ENCODE measurements around the gene RFWD3. TPM values are rescaled to one million over a fixed set of nuclear protein-coding genes. Genes with fewer than 3 reads are reported as not detected.

The RFWD3 gene
- total RNA-seq, 3 donors from 2014 or later (not counting 1 experiment from before 2014, with no cell fraction given): 41.1 to 53.4 (median 47.5) TPM

DNA sequence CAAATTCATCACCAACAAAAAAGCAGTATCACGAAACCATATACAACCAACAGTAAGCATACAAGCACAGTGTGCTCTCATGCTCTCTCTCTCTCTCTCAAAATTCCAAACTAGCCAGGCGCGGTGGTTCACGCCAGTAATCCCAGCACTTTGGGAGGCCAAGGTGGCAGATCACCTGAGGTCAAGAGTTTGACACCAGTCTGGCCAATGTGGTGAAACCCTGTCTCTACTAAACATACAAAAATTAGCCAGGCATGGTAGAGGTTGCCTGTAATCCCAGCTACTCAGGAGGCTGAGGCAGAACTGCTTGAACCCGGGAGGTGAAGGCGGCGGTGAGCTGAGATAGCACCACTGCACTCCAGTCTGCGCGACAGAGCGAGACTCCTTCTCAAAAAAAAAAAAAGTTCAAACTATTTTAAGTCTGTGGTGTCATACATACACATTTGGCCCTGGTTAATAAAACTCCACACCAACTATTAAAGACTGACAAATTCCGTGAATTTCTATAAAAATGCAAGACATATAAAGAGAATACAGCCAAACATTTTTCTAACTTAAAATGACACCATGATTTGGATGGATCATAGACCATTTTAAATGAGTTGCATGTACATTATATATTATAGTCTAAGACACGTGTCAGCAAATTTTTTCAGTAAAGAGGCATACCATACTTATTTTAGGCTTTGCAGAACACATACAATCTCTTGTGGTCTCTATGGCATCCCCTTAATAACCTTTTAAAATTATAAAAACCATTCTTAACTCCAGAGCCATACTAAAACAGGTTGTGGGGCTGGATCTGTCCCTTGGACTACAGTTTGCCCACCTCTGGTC lies 90.7 kb downstream of the RFWD3 start:
- Mint-ChIP-seq H3K4me3 (no peak overlapping the region), H3K27me3 (ENCODE audit: low read depth in 2 of 2) (no peaks in the 10 kb centered on the region), H3K36me3 (no peaks in the 10 kb centered on the region), H3K27ac (peak overlapping the region; percentile 59 to 70), H3K9me3 (no peaks in the 10 kb centered on the region), H3K4me1 (peaks cover 65 to 77% of the 10 kb centered on the region in 2 donors)
- no peaks in the 10 kb centered on the region for H3K9me3 ChIP-seq (ENCODE audit: control insufficient read depth, insufficient read depth, low read length)
- no peaks in the 10 kb centered on the region for H3K36me3 ChIP-seq (ENCODE audit: control insufficient read depth, insufficient read depth, low read length)
- no peak overlapping the region for H3K4me3 ChIP-seq (ENCODE audit: low read length)
- TF ChIP-seq, protein P1, sequence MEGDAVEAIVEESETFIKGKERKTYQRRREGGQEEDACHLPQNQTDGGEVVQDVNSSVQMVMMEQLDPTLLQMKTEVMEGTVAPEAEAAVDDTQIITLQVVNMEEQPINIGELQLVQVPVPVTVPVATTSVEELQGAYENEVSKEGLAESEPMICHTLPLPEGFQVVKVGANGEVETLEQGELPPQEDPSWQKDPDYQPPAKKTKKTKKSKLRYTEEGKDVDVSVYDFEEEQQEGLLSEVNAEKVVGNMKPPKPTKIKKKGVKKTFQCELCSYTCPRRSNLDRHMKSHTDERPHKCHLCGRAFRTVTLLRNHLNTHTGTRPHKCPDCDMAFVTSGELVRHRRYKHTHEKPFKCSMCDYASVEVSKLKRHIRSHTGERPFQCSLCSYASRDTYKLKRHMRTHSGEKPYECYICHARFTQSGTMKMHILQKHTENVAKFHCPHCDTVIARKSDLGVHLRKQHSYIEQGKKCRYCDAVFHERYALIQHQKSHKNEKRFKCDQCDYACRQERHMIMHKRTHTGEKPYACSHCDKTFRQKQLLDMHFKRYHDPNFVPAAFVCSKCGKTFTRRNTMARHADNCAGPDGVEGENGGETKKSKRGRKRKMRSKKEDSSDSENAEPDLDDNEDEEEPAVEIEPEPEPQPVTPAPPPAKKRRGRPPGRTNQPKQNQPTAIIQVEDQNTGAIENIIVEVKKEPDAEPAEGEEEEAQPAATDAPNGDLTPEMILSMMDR (IDR thresholded peaks at IDR 0.05): no peak
- no peak overlapping the region for H3K27ac ChIP-seq (ENCODE audit: low read length)
- no peaks in the 10 kb centered on the region for H3K27me3 ChIP-seq (ENCODE audit: control insufficient read depth, insufficient read depth, low read length)
- DNase-seq (no peak), ATAC-seq (no peak)
- peaks cover 15% of the 10 kb centered on the region for H3K4me1 ChIP-seq (ENCODE audit: control insufficient read depth, insufficient read depth, low read length)
- 87% methylated on average over 11 of the region's 12 CpGs for WGBS (ENCODE audit: insufficient coverage)
- intact Hi-C loops (cut with micrococcal nuclease): no loop called here

DNA sequence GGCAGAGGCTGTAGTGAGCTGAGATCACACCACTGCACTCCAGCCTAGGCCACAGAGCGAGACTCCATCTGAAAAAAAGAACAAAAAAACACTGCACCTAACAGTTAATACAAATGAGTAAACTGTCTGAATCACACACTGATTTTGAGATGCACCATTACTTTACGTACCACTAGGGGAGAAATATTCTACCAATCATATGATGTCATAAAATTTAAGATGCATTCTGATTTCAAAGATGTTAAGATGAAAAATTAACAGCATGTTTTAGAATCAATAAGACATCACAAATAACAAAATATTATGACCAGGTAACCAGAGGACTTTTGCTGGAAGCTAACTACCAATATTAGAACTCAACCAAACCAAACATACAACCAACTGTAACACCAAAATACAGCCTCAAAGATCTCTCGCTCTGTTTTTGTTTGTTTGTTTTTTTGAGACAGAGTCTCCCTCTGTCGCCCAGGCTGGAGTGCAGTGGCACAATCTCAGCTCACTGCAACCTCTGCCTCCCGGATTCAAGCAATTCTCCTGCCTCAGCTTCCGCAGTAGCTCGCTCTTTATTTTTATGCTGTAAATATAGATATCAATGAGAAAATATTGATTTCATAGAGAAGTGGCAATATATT lies 91.4 kb downstream of the RFWD3 start:
- Mint-ChIP-seq H3K36me3 (no peaks in the 10 kb centered on the region), H3K9me3 (no peaks in the 10 kb centered on the region), H3K27me3 (ENCODE audit: low read depth in 2 of 2) (no peaks in the 10 kb centered on the region), H3K4me3 (no peak overlapping the region), H3K27ac (peak overlapping the region; percentile 59 to 70), H3K4me1 (peaks cover 65 to 77% of the 10 kb centered on the region in 2 donors)
- Histone ChIP-seq H3K27me3 (ENCODE audit: control insufficient read depth, insufficient read depth, low read length) (no peaks in the 10 kb centered on the region), H3K36me3 (ENCODE audit: control insufficient read depth, insufficient read depth, low read length) (no peaks in the 10 kb centered on the region), H3K27ac (ENCODE audit: low read length) (no peak overlapping the region), H3K4me1 (ENCODE audit: control insufficient read depth, insufficient read depth, low read length) (peaks cover 17% of the 10 kb centered on the region), H3K9me3 (ENCODE audit: control insufficient read depth, insufficient read depth, low read length) (no peaks in the 10 kb centered on the region), H3K4me3 (ENCODE audit: low read length) (no peak overlapping the region)
- intact Hi-C loops (cut with micrococcal nuclease): no loop called here
- TF ChIP-seq, protein P1 (IDR thresholded peaks at IDR 0.05): no peak
- 92% methylated on average over 4 of the region's 7 CpGs for WGBS (ENCODE audit: insufficient coverage)
- no peak for ATAC-seq
- DNase-seq: no peak

DNA sequence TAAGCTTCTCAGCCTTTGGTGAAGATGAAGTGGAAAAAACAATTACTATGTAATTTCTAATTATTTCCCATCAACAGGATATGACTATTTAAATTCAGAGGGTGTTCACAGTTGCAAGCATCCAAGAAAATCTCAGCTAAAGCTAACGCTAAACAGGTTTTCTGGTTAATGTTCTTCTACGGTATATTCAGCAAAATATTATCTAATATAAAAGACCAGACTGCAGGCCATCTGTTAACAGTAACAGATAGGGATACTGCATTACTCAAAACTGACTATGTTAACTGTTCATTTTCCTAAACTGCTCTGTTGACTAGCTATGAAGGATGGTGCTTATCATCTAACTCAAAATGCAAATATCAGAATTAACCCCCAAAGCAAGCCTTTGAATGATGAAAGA lies 92.5 kb downstream of the RFWD3 start:
- Histone ChIP-seq H3K36me3 (ENCODE audit: control insufficient read depth, insufficient read depth, low read length) (no peaks in the 10 kb centered on the region), H3K4me3 (ENCODE audit: low read length) (no peak overlapping the region), H3K9me3 (ENCODE audit: control insufficient read depth, insufficient read depth, low read length) (no peaks in the 10 kb centered on the region), H3K27me3 (ENCODE audit: control insufficient read depth, insufficient read depth, low read length) (no peaks in the 10 kb centered on the region), H3K4me1 (ENCODE audit: control insufficient read depth, insufficient read depth, low read length) (peaks cover 17% of the 10 kb centered on the region), H3K27ac (ENCODE audit: low read length) (no peak overlapping the region)
- whole genome bisulfite sequencing (ENCODE audit: insufficient coverage): 100% methylated on average over 2 of the region's 2 CpGs
- Mint-ChIP-seq H3K9me3 (no peaks in the 10 kb centered on the region), H3K4me1 (peaks cover 64 to 77% of the 10 kb centered on the region in 2 donors), H3K4me3 (no peak overlapping the region), H3K36me3 (no peaks in the 10 kb centered on the region), H3K27ac (peak overlapping the region; percentile 44 to 70), H3K27me3 (ENCODE audit: low read depth in 2 of 2) (no peaks in the 10 kb centered on the region)
- TF ChIP-seq, protein P1 (IDR thresholded peaks at IDR 0.05): no peak
- ATAC-seq (no peak), DNase-seq (no peak)
- intact Hi-C loops (cut with micrococcal nuclease): no loop called here
